NCI-H1436 (cell line): ENCODE measurements around the gene CDH23.

Experiments
- DNase-seq: peaks from one replicate; lab custom pipeline; 2025; lab: John Stamatoyannopoulos, UW

The CDH23 gene

DNA sequence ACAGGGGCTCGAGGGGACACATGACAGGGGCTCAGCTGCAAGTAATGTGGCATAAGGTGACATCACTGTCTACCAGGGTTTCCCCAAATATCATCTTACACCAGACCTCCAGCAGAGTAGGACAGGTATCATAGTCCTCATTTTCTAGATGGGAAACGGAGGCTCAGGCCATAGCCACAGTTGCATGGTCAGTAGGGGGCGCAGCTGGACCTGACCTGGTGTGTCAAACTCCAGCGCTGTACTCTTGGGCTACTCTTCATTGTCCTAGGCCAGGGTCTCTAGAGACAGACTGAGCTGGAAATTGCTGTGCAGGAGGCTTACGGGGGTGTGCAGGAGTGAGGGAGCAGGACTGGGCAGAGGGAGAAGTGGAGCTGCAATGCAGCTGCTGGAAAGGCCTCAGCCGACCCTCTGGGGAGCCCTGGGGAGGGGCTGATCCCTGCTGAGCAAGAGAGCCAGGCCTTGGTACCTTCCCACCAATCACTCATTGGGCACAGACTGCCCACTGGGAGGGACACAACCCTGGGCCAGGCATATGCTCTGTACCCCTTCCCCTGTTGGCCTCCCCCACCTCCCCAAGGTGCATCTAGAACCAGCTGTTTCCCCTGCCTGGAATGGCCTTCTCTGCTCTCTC, 89.9 kb downstream of the CDH23 start:
- peak; percentile 39 for DNase-seq

DNA sequence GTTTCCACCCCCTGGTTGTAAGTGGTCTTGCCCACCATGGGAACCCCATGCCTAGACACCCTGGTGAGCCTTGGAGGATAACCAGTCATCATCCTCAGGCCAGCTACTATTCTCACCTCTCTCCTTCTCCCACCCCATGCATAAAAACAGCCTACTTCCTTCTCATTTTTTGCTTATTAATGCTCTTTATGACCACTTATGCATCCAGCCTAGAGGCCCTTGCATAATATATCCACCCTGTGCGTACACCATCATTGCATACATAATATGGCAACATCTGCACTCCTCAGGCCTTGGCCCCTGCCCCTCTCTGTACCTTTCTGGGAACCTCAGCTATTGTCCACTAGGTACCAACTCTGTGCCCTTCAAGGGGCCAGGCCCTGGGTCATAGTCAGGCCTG, 91.0 kb downstream of the CDH23 start:
- no peak for DNase-seq

DNA sequence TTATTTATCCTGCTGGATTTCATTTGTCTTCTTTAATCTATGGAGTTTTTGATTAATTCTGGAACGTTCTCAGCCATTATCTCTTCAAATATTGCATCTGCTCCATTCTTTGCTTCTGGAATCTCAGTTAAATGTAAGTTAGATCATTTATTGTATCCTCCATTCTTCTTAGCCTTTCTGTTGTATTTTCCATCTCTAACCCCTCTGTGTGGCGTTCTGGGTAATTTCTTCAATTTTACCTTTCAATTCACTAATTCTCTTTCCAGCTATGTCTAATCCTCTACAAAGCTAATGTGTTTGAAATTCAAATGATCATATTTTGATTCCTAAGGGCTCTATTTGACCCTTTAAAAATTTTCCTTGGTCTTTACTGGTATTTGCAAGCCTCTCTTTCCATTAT, 92.4 kb downstream of the CDH23 start:
- no peak for DNase-seq

DNA sequence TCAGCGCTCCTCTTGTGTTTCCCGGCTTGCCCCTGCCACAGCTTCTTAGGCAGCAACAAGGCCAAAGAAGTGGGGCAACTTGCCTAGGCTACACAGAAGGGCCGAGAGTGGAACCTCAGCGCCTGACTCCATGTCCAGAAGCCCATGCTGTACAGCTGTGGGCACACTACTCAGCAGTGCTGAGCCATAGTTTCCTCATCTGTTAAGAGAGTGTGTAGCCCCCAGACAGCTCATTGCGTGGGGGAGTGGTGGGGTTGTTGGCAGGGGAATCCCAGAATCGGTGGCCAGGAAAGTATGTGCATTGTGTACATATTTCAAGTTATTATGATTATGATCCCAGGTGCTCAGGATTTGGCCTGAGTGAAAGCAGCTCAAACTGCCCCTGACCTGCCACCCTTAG, 96.2 kb downstream of the CDH23 start:
- no peak for DNase-seq

DNA sequence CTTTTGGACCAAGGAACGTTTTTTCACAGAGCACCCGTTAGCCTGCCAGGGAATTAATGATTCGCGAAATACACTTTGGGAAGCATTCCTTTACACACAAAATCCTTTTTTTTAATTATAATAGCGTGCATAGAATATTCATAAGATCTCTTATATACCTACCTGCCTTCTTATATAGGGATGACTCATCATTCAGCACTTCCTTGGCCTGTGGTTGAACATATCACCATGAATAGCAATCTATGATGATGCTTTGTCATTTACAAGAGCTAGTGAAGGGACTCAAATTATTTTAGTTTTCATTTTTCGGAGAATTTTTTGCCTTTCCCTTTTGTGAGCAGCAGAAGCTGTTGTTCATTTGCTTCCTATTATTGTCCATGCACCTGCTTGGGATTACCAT, 97.0 kb downstream of the CDH23 start:
- no peak for DNase-seq

DNA sequence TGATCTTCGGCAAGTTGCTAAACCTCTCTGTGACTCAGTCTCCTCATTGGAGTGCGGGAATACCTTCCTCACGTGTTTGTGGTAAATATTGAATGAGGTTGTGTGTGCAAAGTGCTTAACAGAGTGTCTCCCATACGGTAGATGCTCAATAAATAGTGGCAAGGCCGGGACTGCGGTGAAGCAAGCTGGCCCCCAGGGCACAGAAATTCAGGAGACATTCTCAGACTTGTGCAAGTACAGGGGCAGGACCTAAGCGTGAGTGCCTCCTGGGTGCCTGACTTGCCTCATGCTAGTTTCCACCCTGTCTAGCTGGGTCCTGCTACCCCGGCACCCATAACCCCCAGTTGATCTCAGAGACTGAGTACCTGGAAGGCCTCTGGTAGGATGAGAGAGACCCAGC, 97.8 kb downstream of the CDH23 start:
- no peak for DNase-seq

DNA sequence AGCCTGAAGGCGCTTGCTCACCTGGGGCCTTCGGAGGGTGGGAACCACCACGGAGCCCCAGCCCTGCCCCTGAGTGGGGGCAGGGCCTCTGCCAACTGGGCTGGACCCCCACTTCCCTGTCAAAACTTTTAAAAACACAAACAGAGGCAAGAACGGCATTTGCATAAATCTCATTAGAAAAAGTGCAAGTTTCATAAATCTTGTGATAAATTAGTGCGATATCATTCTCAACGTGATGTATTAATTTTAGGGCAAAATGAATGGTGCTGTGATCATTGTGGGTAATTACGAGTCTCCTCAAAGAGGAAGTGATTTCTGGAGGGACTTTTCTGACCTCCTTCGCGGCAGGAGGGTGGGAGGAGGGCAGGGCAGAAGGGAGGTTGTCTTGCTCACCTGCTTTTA, 98.3 kb downstream of the CDH23 start:
- DNase-seq: no peak

DNA sequence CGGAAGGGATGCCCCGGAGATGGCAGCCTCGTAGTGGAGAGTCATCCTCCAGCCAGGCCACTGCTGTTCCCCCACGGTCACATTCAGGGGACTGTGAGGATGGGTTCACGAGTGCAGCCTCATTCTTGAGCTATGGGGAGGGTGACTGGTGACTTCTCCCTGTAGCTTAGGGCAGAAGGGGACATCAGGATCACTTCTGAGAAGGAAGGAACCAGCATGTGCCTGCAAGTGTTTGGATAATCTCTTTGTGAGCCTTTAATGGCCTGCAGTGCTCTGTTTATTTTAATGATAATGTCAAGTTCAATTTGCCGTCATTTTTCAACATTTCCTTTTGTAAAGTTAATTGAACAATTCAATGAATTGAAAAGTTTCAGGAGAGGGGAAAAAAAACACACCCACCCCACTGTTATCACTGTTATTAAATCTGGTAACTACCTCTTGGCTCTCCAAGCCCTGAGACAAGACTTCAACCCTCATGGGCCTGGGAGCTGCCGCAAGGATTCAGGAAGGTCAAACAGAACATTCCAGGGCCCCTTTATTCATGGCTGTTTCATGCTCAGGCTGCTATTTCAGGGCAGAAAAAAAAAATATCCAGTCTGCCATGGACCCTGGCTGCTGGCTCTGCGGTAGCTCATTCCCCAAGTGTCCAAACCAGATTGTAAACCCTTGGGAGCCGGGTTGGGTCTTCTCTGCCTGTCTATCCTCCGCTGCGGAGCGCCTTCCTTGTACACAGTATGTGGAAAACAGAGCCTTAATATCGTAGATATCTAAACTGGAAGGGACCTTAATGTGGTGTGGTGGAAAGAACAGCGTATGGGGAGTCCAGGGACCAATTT, 100.4 kb downstream of the CDH23 start:
- DNase-seq: no peak

DNA sequence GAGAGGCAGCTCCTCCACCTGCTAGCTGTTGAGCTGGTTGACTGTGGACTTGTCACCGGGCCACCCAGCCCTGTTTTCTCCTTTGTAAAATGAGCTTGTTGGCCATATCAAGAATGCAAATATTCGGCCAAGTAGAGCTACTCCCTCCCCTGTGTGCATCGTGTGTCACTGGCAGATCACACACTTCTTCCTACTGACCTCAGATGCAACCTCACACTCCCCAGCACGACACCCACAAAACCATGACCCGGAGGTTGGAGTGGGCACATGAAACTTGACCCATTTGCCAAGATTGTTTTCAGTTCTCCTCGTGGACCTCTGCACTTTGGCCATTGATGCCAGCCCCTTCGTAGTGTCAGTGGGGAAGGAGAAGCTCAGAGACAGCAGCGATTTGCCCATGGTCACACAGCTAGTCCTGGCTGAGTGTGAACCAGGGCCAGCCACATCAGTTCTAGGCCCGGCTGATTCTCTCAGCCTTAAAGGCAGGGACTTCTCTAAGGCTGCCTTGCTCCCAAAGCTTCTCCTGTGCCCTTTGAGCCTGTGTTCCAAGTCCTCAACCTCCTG, 101.1 kb downstream of the CDH23 start:
- DNase-seq: no peak

DNA sequence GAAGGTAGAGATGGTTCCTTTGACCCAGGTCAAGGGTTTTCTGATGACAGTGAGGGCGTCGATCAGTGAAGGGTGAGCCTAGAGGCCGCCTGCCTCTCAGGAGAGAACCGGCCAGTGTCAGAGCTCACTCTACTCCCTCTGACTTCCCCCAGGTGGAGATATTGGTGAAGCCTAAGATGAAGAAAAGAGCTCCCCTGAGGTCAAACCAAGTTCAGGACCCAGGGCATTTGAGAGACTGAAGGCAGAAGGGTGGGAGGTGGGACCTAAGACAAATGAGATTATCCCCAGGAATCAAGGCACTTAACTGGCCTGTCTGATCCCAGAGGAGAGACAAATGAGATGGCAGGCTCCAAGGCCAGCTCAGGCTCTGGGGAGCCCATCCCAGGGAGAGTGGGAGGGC, 104.7 kb downstream of the CDH23 start:
- no peak for DNase-seq

DNA sequence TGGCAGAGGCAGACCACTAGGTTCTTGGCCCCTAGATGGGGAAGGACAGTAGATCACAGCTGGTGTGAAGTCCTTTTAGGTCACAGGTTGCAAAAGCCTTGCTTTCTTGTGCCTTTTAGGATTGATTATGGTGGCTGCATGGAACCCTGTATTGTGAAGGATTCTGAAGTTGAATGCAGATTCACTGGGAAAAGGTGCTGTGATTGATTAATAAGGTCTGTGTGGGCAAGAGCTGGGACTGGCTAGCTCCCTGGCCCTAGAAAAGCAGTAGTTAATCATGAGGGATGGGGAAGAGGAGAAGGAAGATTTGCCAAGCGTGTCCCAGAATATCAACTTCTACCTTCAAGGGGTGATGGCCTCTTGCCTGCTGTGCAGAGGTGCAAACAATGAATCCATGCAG, 105.5 kb downstream of the CDH23 start:
- DNase-seq: no peak

DNA sequence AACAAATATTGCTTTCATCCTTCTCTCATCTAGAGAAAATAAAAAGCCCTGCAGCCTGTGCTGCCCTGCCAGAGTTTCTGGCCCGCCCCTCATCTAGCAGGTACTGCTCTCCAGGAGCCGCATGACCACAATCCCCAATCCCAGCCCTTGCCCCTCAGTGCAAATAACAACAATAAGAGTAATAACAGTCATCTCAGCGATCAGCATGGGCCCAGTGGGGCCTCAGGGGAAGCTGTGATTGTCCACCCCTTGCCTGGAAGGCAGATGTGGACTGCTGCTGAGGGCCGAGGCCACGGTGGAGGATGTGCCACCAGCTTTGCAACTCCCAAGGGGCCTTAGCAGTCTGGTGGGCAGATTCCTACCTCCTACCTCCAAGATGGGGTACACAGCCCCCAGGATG, 106.1 kb downstream of the CDH23 start:
- no peak for DNase-seq

DNA sequence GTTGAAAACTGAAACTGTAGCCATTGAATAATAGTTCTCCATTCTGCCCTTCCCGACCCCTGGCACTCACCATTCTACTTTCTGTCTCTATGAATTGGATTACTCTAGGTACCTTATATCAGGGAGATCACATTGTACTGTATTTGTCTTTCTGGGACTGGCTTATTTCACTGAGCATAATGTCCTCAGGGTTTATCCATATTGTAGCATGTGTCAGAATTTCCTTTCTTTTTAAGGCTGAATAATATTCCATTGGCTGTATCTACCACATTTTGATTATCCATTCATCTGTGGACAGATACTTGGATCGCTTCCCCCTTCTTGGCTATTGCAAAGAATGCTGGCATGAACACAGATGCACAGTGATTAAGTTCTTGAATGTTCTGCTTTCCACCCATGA, 107.4 kb downstream of the CDH23 start:
- no peak for DNase-seq

DNA sequence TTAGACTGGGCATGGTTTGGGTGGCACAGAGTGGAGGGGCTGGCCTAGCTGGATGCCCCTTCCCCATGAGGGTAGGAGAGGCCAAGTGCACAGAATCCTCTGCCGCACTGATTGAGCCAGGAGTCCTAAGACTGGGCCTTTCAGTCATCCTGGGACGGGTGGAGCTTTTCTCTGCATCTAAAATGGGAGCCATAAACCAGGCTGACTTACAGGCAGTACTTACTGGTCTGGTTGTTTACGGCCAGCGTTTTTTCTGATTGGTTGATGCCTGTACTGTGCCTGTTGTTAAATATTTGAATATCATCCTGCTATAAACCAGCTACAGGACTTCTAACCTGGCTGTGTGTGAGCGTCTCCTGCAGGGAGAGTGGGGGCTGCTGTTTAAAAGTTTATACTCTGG, 107.8 kb downstream of the CDH23 start:
- no peak for DNase-seq

DNA sequence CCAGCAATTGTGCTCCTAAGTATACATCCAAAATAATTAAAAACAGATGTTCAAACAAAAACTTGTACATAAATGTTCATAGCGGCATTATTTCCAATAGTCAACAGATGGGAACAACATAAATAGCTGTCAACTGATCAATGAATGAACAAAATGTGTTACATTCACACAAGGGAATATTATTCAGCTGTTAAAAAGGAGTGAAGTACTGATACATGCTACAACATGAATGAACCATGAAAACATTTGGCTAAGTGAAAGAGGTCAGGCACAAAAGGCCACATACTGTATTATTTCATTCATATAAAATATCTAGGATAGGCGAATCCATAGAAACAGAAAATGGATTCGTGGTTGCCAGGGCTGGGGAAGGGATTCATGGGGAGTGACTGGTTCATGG, 109.1 kb downstream of the CDH23 start:
- no peak for DNase-seq

DNA sequence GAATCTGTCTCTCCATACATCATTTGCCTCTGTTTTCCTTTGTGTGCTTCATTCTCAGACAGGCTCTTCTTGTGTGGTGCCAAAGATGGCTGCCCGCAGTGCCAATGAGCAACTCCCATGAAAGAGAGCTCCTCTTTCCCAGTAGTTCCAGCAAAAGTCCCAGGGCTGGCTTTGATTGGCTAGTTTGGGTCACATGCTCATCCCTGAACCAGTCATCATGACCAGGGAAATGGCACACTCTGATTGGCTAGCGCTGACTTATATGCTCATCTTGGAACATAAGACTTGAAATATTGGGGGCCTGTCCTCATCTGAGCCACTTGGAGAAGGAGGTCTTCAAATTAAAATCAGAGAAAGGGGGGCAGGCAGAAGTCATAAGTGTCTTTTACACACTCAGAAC, 112.7 kb downstream of the CDH23 start:
- no peak for DNase-seq

DNA sequence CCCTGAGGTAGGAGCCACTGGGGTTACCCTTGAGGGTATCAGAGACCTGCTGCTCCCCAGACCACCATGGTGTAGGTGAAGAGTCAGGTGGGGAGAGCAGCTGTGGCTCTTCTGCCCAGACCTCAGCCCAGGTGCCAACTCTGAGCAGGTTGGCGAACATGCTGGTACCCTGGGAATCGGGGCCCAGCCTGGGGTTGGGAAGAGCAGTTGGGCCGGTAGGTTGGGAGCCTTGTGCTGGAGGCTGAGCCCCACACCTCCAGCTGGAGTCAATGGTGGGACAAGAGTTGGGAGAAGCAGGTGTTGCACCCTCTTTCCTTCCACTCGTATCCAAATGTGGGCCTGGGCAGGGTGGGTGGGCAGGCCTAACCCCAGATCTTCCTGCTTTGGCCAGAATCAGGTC, 114.5 kb downstream of the CDH23 start:
- DNase-seq: no peak

DNA sequence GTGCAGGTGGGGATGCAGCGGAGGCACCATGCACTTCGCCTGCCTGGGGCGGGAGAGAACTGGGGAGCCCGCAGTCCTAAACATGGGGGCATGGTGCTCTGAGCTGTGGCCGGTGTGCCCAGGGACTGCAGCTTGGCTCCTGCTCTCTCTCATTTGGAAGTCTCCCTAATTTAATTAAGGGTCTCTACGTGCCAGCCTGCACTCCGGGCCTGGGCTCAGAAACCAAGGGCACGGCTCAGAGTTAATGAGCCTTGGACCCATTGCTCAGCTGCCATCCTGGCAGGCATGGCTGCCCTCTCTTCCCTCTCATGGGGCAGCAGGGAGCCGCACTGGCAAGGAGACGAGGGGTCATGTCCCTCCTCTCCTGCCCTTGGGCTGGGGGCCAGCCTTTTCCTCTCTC, 115.6 kb downstream of the CDH23 start:
- DNase-seq: no peak

DNA sequence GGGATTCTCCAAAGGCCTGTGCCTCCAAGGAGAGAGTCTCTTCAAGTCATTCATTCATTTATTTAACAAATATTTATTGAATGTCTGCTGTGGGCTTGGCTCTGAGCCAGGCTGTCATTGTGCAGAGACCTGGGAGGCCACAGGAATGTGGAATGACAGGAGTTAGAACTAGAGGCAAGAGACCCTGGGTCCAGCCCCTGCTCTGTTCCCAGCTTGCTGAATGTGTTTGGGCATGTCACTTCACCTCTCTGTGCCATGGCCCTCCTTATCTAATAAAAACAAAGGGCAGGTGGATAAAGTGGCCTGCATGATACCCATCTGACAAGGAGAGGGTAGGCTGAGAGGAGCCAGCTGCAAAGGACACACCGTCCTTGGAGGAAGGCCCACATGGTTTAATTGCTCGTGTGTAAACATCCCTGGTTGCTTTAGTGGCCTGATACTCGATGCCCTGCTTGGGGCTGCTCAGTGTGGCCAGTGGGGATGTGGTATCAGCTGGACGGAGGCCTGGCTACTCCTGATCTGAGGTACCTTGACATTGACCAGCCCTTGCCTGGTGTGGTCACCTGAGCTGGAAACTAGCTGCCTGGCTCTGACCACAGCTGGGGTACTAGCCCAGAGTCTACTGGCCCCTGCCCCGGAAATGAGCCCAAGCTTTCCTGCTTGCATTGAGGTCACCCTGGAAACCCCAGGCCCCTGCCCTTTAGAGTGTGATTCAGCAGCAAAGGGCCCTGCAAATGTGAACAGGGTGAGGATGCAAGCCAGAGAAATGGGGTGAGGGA, 116.2 kb downstream of the CDH23 start:
- peak; percentile 13 for DNase-seq

DNA sequence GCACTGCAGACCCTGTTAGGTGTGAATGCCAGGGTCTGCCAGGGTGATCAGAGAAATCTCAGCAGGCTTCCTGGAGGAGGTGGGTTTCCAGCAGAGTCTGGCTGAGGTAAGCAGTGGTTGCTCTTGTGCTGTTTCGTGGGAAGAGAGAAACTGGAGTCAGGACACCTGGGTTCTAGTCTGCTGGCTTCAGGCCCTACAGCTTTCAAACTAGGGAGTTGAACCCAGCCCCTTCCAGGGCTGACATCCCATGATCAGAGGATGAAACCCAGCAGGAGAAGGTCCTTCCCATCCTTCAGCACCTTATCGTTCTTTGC, 116.8 kb downstream of the CDH23 start:
- DNase-seq: no peak

DNA sequence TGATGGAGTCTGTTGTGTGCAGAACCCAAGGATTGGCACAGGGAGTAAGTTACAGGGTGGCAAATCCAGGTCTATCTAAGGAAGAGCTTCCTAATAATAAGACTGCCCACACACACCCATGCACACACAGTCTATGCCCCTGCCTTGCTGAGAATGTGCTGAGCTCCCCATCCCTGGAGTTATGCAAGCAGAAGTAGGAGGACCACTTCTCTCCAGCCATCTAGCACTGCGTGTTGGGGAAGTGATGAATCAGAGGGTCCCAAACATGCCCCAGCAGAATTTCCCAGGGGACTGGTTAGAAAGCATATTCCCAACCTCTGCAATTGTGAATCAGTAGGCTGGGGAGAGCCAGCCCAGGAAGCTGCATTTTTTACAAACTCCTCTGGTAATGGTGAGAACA, 117.2 kb downstream of the CDH23 start:
- DNase-seq: no peak

DNA sequence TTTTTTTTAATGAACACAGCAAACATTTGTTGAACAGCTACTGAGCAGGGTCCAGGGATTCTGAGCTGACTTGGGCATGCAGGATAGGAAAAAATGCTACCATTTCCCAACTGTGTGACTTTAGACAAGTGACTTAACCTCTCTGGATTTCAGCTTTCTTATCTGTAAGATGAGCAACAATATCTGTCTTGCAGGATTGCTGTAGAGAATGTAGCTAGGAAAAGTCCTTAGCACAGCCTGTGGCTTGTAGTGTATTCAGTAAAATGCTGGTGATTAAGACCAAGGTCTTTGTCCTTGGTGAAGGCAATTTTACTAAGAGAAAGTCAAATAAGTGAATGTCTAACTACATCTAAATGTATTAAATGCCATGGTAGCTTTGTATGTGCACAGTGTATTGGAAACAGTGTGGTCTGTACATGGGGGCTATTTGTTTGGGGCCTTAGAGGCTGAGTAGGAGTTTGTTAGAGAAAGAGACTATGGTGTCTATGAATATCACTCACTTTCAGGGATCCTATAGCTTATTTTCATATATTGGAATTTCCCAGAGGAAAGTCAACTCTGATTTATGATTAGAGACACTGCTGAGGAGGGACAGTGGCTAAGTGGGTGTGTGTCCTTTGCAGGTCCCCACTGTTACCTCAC, 118.9 kb downstream of the CDH23 start:
- DNase-seq: no peak

DNA sequence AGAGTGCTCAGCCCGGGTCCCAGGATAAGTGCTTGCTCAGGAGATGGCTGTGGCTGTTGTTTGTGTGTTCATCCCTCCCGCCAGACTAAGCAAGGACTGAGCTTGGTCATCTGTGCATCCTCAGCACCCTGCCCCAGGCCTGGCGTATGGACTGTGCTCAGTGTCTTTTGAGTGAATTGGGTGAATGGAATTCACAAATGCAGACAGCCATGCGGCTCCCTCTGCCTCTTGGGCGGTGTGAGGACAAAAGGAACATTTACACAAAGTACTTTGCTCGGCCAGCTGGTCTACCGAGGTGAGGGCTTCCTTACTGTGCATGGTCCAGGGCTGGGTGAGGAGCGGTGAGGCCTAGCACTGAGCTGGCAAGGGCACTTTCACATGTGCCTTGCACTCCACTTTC, 120.2 kb downstream of the CDH23 start:
- peak; percentile 18 for DNase-seq
